H9 (cell line): ENCODE results near the gene KRTAP22-1. TPM values are rescaled to one million over a fixed set of nuclear protein-coding genes. Genes with fewer than 3 reads are reported as not detected.

Source experiments
- DNase-seq: peaks from one replicate; pipeline ENCODE4 v3.0.0-alpha.2; 2017
- H2AFZ ChIP-seq: one replicate; pipeline ENCODE4 v1.6.1; 2013; ENCODE audit warnings: mild to moderate bottlenecking, low read length, control low read depth, moderate library complexity
- H2AK5ac ChIP-seq: 2 replicates; pipeline ENCODE4 v1.6.1; 2013; ENCODE audit warnings: low read length, control low read depth, mixed read lengths; ENCODE audit not compliant: insufficient read length
- H2BK120ac ChIP-seq: one replicate; pipeline ENCODE4 v1.6.1; 2013; ENCODE audit warnings: low read depth, mild to moderate bottlenecking, low read length, control low read depth, inconsistent platforms; ENCODE audit not compliant: poor library complexity, severe bottlenecking
- H2BK12ac ChIP-seq: 2 replicates; pipeline ENCODE4 v1.6.1; 2013; ENCODE audit warnings: low read length, control low read depth, mixed read lengths, low read depth; ENCODE audit not compliant: insufficient read length
- H2BK15ac ChIP-seq: 2 replicates; pipeline ENCODE4 v1.6.1; 2013; ENCODE audit warnings: low read depth, low read length, control low read depth
- H2BK20ac ChIP-seq: one replicate; pipeline ENCODE4 v1.6.1; 2013; ENCODE audit warnings: low read depth, mild to moderate bottlenecking, low read length, control low read depth, inconsistent platforms; ENCODE audit not compliant: poor library complexity, severe bottlenecking
- H2BK5ac ChIP-seq: 2 replicates; pipeline ENCODE4 v1.6.1; 2013; ENCODE audit warnings: low read length, control low read depth, mixed read lengths; ENCODE audit not compliant: insufficient read length
- H3K14ac ChIP-seq: 2 replicates; pipeline ENCODE4 v1.6.1; 2013; ENCODE audit warnings: low read length, control low read depth; ENCODE audit not compliant: insufficient read depth
- H3K18ac ChIP-seq: 2 replicates; pipeline ENCODE4 v1.6.1; 2013; ENCODE audit warnings: low read depth, mild to moderate bottlenecking, mixed read lengths, low read length, control low read depth; ENCODE audit not compliant: insufficient read length
- H3K23ac ChIP-seq: 2 replicates; pipeline ENCODE4 v1.6.1; 2013; ENCODE audit warnings: low read length, control low read depth, mixed read lengths, low read depth; ENCODE audit not compliant: insufficient read length
- H3K23me2 ChIP-seq: 2 replicates; pipeline ENCODE4 v1.6.1; 2013; ENCODE audit warnings: low read depth, mild to moderate bottlenecking, mixed read lengths, low read length, control low read depth; ENCODE audit not compliant: insufficient read length, poor library complexity, severe bottlenecking
- H3K27ac ChIP-seq: 2 replicates; pipeline ENCODE4 v1.5.1; 2013; ENCODE audit warnings: low read length, control low read depth, mixed read lengths, low read depth; ENCODE audit not compliant: insufficient read length
- H3K27me3 ChIP-seq: 2 replicates; pipeline ENCODE4 v1.6.1; 2013; ENCODE audit warnings: low read length, control low read depth, inconsistent platforms; ENCODE audit not compliant: insufficient read depth
- H3K4ac ChIP-seq: 2 replicates; pipeline ENCODE4 v1.6.1; 2013; ENCODE audit warnings: low read depth, mild to moderate bottlenecking, control low read depth, inconsistent platforms, low read length, moderate library complexity
- H3K4me1 ChIP-seq: 2 replicates; pipeline ENCODE4 v1.6.1; 2013; ENCODE audit warnings: low read length, control low read depth, inconsistent platforms; ENCODE audit not compliant: insufficient read depth
- H3K4me2 ChIP-seq: 2 replicates; pipeline ENCODE4 v1.6.1; 2013; ENCODE audit warnings: low read length, control low read depth, mixed read lengths; ENCODE audit not compliant: insufficient read length, insufficient read depth
- H3K56ac ChIP-seq: 2 replicates; pipeline ENCODE4 v1.6.1; 2013; ENCODE audit warnings: low read depth, mild to moderate bottlenecking, mixed read lengths, low read length, control low read depth; ENCODE audit not compliant: insufficient read length
- H3K79me1 ChIP-seq: 2 replicates; pipeline ENCODE4 v1.6.1; 2013; ENCODE audit warnings: low read depth, mild to moderate bottlenecking, moderate library complexity, low read length, control low read depth, inconsistent platforms; ENCODE audit not compliant: insufficient read depth, poor library complexity, severe bottlenecking
- H3K79me2 ChIP-seq: 2 replicates; pipeline ENCODE4 v1.6.1; 2013; ENCODE audit warnings: low read length, control low read depth, inconsistent platforms; ENCODE audit not compliant: insufficient read depth
- H3K9ac ChIP-seq: 2 replicates; pipeline ENCODE4 v1.6.1; 2013; ENCODE audit warnings: low read length, control low read depth, mixed read lengths; ENCODE audit not compliant: insufficient read length; ENCODE audit errors: extremely low read depth
- H3K9me3 ChIP-seq: one replicate; pipeline ENCODE4 v1.6.1; 2013; ENCODE audit warnings: low read depth, low read length, inconsistent platforms; ENCODE audit not compliant: control insufficient read depth
- H3T11ph ChIP-seq: one replicate; pipeline ENCODE4 v1.6.1; 2013; ENCODE audit warnings: mild to moderate bottlenecking, low read length, control low read depth, inconsistent platforms
- H4K20me1 ChIP-seq: one replicate; pipeline ENCODE4 v1.6.1; 2013; ENCODE audit not compliant: control insufficient read depth, insufficient read length, insufficient read depth
- H4K5ac ChIP-seq: 2 replicates; pipeline ENCODE4 v1.6.1; 2013; ENCODE audit warnings: low read depth, mild to moderate bottlenecking, mixed read lengths, low read length, control low read depth; ENCODE audit not compliant: insufficient read length
- H4K8ac ChIP-seq: replicated peaks from 2 replicates; pipeline ENCODE4 v1.6.1; 2013; ENCODE audit warnings: low read length, control low read depth, mixed read lengths, low read depth; ENCODE audit not compliant: insufficient read length
- H4K91ac ChIP-seq: 2 replicates; pipeline ENCODE4 v1.6.1; 2013; ENCODE audit warnings: low read depth, mild to moderate bottlenecking, moderate library complexity, mixed read lengths, low read length, control low read depth; ENCODE audit not compliant: insufficient read length
- H3K27ac Mint-ChIP-seq, 3 experiments: 2 replicates in 2 of 3; 3 replicates in 1 of 3; pipeline ENCODE4 v1.8.0; 2020 to 2021; ENCODE audit warnings: mixed read lengths in 3 of 3, mild to moderate bottlenecking in 1 of 3, moderate library complexity in 1 of 3
- H3K27me3 Mint-ChIP-seq: 2 replicates; pipeline ENCODE4 v1.8.0; 2021; ENCODE audit warnings: low read depth, mild to moderate bottlenecking, moderate library complexity, mixed read lengths
- H3K36me3 Mint-ChIP-seq, 3 experiments: 2 replicates in 2 of 3; 3 replicates in 1 of 3; pipeline ENCODE4 v1.8.0; 2020 to 2021; ENCODE audit warnings: low read depth in 3 of 3, mixed read lengths in 3 of 3; ENCODE audit not compliant: insufficient read depth in 1 of 3
- H3K4me1 Mint-ChIP-seq, 2 experiments: 2 replicates each; pipeline ENCODE4 v1.8.0; 2020; ENCODE audit warnings: mixed read lengths in 2 of 2
- H3K4me3 Mint-ChIP-seq, 2 experiments: 2 replicates in 1 of 2; 3 replicates in 1 of 2; pipeline ENCODE4 v1.8.0; 2020 to 2021; ENCODE audit warnings: mild to moderate bottlenecking in 2 of 2, mixed read lengths in 2 of 2, moderate library complexity in 1 of 2
- H3K9me3 Mint-ChIP-seq, 2 experiments: 2 replicates in 1 of 2; 3 replicates in 1 of 2; pipeline ENCODE4 v1.8.0; 2020; ENCODE audit warnings: mild to moderate bottlenecking in 2 of 2, mixed read lengths in 2 of 2, moderate library complexity in 1 of 2
- WGBS: extraction: QIAGEN DNeasy Blood & Tissue Kit; methylation state at CpG from one replicate; pipeline ENCODE4 v1.1.7; 2013; ENCODE audit warnings: missing lambda C conversion rate, low lambda C conversion rate, mixed read lengths; ENCODE audit not compliant: insufficient read length; ENCODE audit errors: extremely low coverage; 5-methylcytosine and 5-hydroxymethylcytosine counted together
- total RNA-seq: library from RNA; stranded (reverse); gene quantifications from 2 replicates; pipeline ENCODE4 v1.2.1, GENCODE V29; 2021
- TF ChIP-seq, protein P1 (sequence below): fragments of 200-600 bp; sonication (generic); conservative IDR thresholded peaks from 3 replicates; pipeline ENCODE4 v1.8.0; 2021; ENCODE audit warnings: antibody characterized with exemption, mild to moderate bottlenecking

Gene KRTAP22-1
- total RNA-seq, 1 experiment from 2014 or later = not detected

DNA sequence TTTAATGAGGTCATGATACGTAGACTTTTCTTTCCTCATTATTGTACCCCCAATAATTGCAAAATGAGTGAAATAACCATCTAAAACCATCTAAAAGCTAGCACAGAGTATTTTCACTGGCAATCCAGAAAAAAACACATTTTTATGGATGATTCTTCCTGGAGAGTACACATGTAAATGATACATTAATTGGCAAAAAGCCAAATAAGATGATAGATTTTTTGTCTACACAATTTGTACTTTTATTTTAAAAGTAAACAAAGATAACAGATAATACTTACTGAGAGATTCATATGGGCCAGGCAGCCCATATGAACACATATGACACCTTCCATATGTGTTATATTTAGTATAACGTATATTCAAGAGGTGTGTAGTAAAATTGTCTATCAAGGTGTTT lies 37.3 kb upstream of the KRTAP22-1 start:
- no peaks in the 10 kb centered on the region for H3K23me2 ChIP-seq
- H2BK15ac ChIP-seq = no peak overlapping the region
- no peaks in the 10 kb centered on the region for H3K9me3 ChIP-seq
- no CpG with 5 or more reads among the region's 2 CpGs for WGBS
- no peak overlapping the region for H2BK5ac ChIP-seq
- no peak overlapping the region for H3K4ac ChIP-seq
- peaks cover 0 to 7% (median 0%) of the 10 kb centered on the region in 3 experiments; a peak in 2 of 7 replicates for H3K36me3 Mint-ChIP-seq
- no peaks in the 10 kb centered on the region for H3K4me1 Mint-ChIP-seq
- H3K27me3 Mint-ChIP-seq = no peaks in the 10 kb centered on the region
- H4K5ac ChIP-seq = no peak overlapping the region
- no peaks in the 10 kb centered on the region for H3K27me3 ChIP-seq
- no peak overlapping the region for H2AK5ac ChIP-seq
- H3K56ac ChIP-seq = no peak overlapping the region
- H2BK120ac ChIP-seq = no peak overlapping the region
- H2AFZ ChIP-seq = no peak overlapping the region
- H3T11ph ChIP-seq = no peak overlapping the region
- H2BK20ac ChIP-seq = no peak overlapping the region
- H3K4me1 ChIP-seq = no peaks in the 10 kb centered on the region
- H3K23ac ChIP-seq = no peak overlapping the region
- no peak overlapping the region for H3K14ac ChIP-seq
- H3K18ac ChIP-seq = no peak overlapping the region
- H3K79me2 ChIP-seq = no peaks in the 10 kb centered on the region
- H3K9me3 Mint-ChIP-seq = peaks cover 5 to 15% of the 10 kb centered on the region in 2 experiments; a peak in 4 of 5 replicates
- H3K79me1 ChIP-seq = no peaks in the 10 kb centered on the region
- H3K4me3 Mint-ChIP-seq = no peak overlapping the region
- H4K8ac ChIP-seq = no peak overlapping the region
- no peak overlapping the region for H4K91ac ChIP-seq
- TF ChIP-seq, protein P1, sequence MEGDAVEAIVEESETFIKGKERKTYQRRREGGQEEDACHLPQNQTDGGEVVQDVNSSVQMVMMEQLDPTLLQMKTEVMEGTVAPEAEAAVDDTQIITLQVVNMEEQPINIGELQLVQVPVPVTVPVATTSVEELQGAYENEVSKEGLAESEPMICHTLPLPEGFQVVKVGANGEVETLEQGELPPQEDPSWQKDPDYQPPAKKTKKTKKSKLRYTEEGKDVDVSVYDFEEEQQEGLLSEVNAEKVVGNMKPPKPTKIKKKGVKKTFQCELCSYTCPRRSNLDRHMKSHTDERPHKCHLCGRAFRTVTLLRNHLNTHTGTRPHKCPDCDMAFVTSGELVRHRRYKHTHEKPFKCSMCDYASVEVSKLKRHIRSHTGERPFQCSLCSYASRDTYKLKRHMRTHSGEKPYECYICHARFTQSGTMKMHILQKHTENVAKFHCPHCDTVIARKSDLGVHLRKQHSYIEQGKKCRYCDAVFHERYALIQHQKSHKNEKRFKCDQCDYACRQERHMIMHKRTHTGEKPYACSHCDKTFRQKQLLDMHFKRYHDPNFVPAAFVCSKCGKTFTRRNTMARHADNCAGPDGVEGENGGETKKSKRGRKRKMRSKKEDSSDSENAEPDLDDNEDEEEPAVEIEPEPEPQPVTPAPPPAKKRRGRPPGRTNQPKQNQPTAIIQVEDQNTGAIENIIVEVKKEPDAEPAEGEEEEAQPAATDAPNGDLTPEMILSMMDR = no peak
- H3K9ac ChIP-seq = no peak overlapping the region
- H3K4me2 ChIP-seq = no peak overlapping the region
- H4K20me1 ChIP-seq = no peaks in the 10 kb centered on the region
- no peak overlapping the region for H3K27ac ChIP-seq
- H2BK12ac ChIP-seq = no peak overlapping the region
- DNase-seq = no peak
- no peak overlapping the region for H3K27ac Mint-ChIP-seq
